ENCODE results near the gene TBCD. TPM values are rescaled to one million over a fixed set of nuclear protein-coding genes. Genes with fewer than 3 reads are reported as not detected.
A peak's percentile ranks its signal among the peaks of the same experiment; 100 is the strongest.
"Not testable (repeated sequence)": the region's sequence is repeated elsewhere in the genome, so short reads cannot be mapped to it uniquely, and the experiment has no call there.

Gene TBCD
- total RNA-seq, 3 donors from 2014 or later = 63.5 to 76.7 (median 66.1) TPM

DNA sequence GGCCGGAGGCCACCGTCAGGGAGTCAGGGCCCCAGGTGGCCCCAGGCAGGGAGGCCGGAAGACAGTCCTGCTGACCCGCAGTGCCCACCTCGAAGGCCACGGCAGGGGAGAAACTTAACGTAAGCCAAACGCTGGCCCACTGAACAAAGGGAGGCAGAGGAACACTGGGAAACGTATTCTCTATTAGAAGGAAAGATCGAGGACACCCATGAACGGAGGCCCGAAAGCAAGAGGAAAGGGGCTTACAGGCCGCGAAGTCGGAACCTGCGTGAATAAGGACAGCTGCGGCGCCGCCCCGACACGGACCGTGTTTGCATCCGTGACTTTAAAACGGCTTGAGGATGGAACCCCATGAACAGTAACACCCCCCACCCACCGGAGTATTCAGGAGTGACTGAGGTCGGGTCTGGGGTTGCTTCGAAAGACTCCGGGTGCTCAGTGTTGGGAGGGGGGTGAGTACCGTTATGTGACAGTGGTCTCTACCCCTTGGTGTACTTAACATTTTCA lies 225.2 kb downstream of the TBCD start:
- no peak for DNase-seq
- Mint-ChIP-seq H3K4me3 (no peak overlapping the region), H3K9me3 (no peaks in the 10 kb centered on the region), H3K36me3 (ENCODE audit: insufficient read depth) (peaks cover 4% of the 10 kb centered on the region), H3K4me1 (ENCODE audit: low read depth) (peaks cover 20% of the 10 kb centered on the region), H3K27me3 (ENCODE audit: low read depth) (no peaks in the 10 kb centered on the region)
- ATAC-seq = no peak

GRCh38 chr17:82977606-82978005 lies 225.7 kb downstream of the TBCD start:
- H3K9me3 Mint-ChIP-seq = no peaks in the 10 kb centered on the region
- peaks cover 4% of the 10 kb centered on the region for H3K36me3 Mint-ChIP-seq (ENCODE audit: insufficient read depth)
- DNase-seq (no peak), ATAC-seq (no peak)
- no peaks in the 10 kb centered on the region for H3K27me3 Mint-ChIP-seq (ENCODE audit: low read depth)
- H3K4me3 Mint-ChIP-seq = no peak overlapping the region
- H3K4me1 Mint-ChIP-seq (ENCODE audit: low read depth) = peaks cover 20% of the 10 kb centered on the region

GRCh38 chr17:82978765-82979349 lies 227.0 kb downstream of the TBCD start:
- peak; percentile 38 to 46 for ATAC-seq
- Mint-ChIP-seq H3K4me3 (peak overlapping the region; percentile 46), H3K36me3 (ENCODE audit: insufficient read depth) (peaks cover 7% of the 10 kb centered on the region)

GRCh38 chr17:82979718-82980117 lies 227.9 kb downstream of the TBCD start:
- no peak for DNase-seq
- Mint-ChIP-seq H3K27me3 (ENCODE audit: low read depth) (no peaks in the 10 kb centered on the region), H3K4me3 (no peak overlapping the region)

More at GRCh38 chr17:82978765-82979349, 227.0 kb downstream of the TBCD start:
- Mint-ChIP-seq H3K4me1 (ENCODE audit: low read depth) (peaks cover 20% of the 10 kb centered on the region), H3K9me3 (no peaks in the 10 kb centered on the region), H3K27me3 (ENCODE audit: low read depth) (no peaks in the 10 kb centered on the region)
- no peak for DNase-seq

DNA sequence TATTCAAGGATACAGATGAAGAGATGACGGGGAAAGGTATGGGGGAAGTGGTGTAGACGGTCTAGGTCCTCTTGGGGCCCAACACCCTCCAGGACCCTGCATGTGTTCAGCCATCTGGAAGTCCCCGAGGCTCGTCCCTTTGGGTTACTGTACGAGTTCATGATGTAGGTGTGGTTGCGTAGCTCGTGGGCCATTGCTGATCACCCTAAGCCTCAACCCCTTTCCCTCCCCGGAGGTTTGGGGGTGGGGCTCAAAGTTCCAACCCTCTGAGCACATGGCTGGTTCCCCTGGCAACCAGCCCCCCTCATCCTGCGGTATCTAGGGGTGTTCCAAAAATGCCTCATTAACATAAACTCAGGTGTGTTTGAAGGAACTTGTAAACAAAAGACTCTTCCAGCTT lies 228.8 kb downstream of the TBCD start:
- peaks cover 7% of the 10 kb centered on the region for H3K36me3 Mint-ChIP-seq (ENCODE audit: insufficient read depth)
- no peak for DNase-seq
- H3K9me3 Mint-ChIP-seq = no peaks in the 10 kb centered on the region
- no peak overlapping the region for H3K4me3 Mint-ChIP-seq
- no peak for ATAC-seq
- no peaks in the 10 kb centered on the region for H3K27me3 Mint-ChIP-seq (ENCODE audit: low read depth)
- H3K4me1 Mint-ChIP-seq (ENCODE audit: low read depth) = peaks cover 28% of the 10 kb centered on the region

More at GRCh38 chr17:82979718-82980117, 227.9 kb downstream of the TBCD start:
- H3K4me1 Mint-ChIP-seq (ENCODE audit: low read depth) = peaks cover 20% of the 10 kb centered on the region
- no peaks in the 10 kb centered on the region for H3K9me3 Mint-ChIP-seq
- H3K36me3 Mint-ChIP-seq (ENCODE audit: insufficient read depth) = peaks cover 7% of the 10 kb centered on the region
- ATAC-seq = no peak

DNA sequence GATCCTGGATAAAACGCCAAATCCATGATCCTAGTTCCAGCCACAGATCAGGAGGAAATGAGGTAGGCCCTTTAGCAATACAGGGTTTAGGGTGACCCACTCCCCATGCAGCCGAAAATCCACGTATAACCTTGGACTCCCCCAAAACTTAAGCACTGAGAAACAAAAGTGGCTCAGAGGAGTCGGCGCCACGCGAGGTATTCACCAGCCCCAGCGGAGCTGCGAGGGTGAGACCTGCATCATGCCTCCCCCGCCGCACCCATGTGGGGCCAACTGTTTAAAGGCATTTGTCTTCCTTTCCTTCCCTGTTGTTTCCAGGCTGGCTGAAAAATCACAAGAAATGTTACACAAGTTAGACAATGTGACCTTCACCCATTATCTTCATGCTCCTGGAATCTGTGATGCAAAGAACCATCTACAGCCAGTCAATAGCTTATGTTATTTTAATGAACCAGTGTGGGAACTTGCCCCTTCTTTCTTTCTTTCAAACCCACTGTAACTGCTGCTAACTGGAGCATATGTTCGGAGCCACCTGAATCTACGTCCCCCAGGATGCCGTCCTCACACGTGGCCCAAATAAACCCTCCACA lies 229.4 kb downstream of the TBCD start:
- ATAC-seq = no peak
- no peak for DNase-seq
- Mint-ChIP-seq H3K27me3 (ENCODE audit: low read depth) (no peaks in the 10 kb centered on the region), H3K4me1 (ENCODE audit: low read depth) (peaks cover 34% of the 10 kb centered on the region), H3K9me3 (no peaks in the 10 kb centered on the region), H3K36me3 (ENCODE audit: insufficient read depth) (peaks cover 7% of the 10 kb centered on the region), H3K4me3 (no peak overlapping the region)

GRCh38 chr17:82983510-82984248 lies 231.8 kb downstream of the TBCD start:
- ATAC-seq = no peak
- no peak for DNase-seq
- peaks cover 35% of the 10 kb centered on the region for H3K4me1 Mint-ChIP-seq (ENCODE audit: low read depth)
- no peaks in the 10 kb centered on the region for H3K27me3 Mint-ChIP-seq (ENCODE audit: low read depth)
- H3K4me3 Mint-ChIP-seq = no peak overlapping the region
- H3K36me3 Mint-ChIP-seq (ENCODE audit: insufficient read depth) = peaks cover 7% of the 10 kb centered on the region
- no peaks in the 10 kb centered on the region for H3K9me3 Mint-ChIP-seq

GRCh38 chr17:82984249-82984617 lies 232.4 kb downstream of the TBCD start:
- H3K9me3 Mint-ChIP-seq; H3K27me3 Mint-ChIP-seq (ENCODE audit: low read depth); ATAC-seq: not testable (repeated sequence)

DNA sequence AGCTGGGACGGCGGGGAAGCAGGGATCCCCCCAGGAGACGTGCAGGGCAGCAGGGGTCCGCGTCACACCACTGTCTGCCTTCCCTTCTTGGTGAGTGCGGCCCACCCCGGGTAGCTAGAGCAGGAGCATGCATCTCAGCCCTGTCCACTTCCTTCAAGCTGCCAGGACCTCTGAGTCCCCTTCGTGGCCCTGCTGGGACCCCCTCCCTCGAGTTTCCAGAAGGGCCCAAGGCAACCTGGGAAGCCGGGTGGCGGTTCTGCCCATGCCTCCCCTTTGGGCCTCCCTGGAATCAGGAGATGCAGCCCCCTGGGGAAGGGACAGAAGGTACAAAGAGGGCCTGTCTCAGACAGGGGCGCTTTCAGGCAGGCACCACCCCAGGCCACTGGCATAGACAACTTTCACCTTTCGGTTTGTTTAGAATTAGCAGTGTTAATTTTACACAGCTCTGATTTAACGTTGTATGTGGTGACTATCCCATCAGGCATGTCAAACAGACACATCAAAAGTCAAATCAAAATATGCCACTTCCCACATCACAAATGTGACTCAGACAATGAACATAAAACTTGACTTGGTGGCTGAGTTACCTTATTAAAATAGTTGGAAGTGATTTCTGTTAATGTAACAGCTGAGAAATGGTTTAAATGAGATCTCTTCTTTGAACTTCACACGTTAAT lies 233.0 kb downstream of the TBCD start:
- Mint-ChIP-seq H3K27me3 (ENCODE audit: low read depth) (no peaks in the 10 kb centered on the region), H3K4me3 (no peak overlapping the region), H3K36me3 (ENCODE audit: insufficient read depth) (peaks cover 8% of the 10 kb centered on the region), H3K4me1 (ENCODE audit: low read depth) (peaks cover 25% of the 10 kb centered on the region), H3K9me3 (no peaks in the 10 kb centered on the region)
- peak; percentile 42 to 49 for ATAC-seq
- DNase-seq = no peak

More at GRCh38 chr17:82984249-82984617, 232.4 kb downstream of the TBCD start:
- DNase-seq; H3K4me3 Mint-ChIP-seq; H3K36me3 Mint-ChIP-seq (ENCODE audit: insufficient read depth): not testable (repeated sequence)
- peaks cover 31% of the 10 kb centered on the region for H3K4me1 Mint-ChIP-seq (ENCODE audit: low read depth)

GRCh38 chr17:82985428-82985805 lies 233.6 kb downstream of the TBCD start:
- DNase-seq (no peak), ATAC-seq (no peak)
- H3K36me3 Mint-ChIP-seq (ENCODE audit: insufficient read depth) = peaks cover 11% of the 10 kb centered on the region
- no peaks in the 10 kb centered on the region for H3K27me3 Mint-ChIP-seq (ENCODE audit: low read depth)
- peak overlapping the region; percentile 56 for H3K4me3 Mint-ChIP-seq
- H3K4me1 Mint-ChIP-seq (ENCODE audit: low read depth) = peaks cover 25% of the 10 kb centered on the region
- no peaks in the 10 kb centered on the region for H3K9me3 Mint-ChIP-seq

DNA sequence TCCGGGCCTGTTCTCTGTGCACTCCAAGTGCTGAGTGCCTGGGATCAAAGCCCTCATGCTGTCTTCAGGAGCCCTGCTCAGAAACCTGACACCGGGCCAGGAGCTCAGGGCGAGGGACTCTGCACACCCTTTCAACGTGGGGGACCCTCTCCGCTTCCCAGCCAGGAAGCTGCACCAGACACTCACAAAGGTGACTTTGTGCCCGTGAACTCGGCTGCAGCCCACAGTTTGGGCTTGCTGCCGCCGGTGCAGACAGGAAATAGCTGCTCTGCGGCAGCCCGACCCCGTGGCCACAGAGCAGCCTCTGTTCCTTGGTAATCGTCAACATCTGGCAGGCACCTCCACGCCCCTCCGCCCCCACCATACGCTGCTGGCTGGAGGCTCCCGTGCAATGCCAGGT lies 234.1 kb downstream of the TBCD start:
- DNase-seq = peak; percentile 43
- Mint-ChIP-seq H3K9me3 (no peaks in the 10 kb centered on the region), H3K27me3 (ENCODE audit: low read depth) (no peaks in the 10 kb centered on the region), H3K4me3 (peak overlapping the region; percentile 56), H3K36me3 (ENCODE audit: insufficient read depth) (peaks cover 13% of the 10 kb centered on the region), H3K4me1 (ENCODE audit: low read depth) (peaks cover 25% of the 10 kb centered on the region)
- peak; percentile 86 to 90 for ATAC-seq

GRCh38 chr17:82989051-82989450 lies 237.2 kb downstream of the TBCD start:
- Mint-ChIP-seq H3K9me3 (peaks cover 19% of the 10 kb centered on the region), H3K4me1 (ENCODE audit: low read depth) (peaks cover 28% of the 10 kb centered on the region), H3K36me3 (ENCODE audit: insufficient read depth) (peaks cover 26% of the 10 kb centered on the region)
- not testable (repeated sequence) for H3K27me3 Mint-ChIP-seq (ENCODE audit: low read depth); DNase-seq; H3K4me3 Mint-ChIP-seq; ATAC-seq

GRCh38 chr17:82989881-82990280 lies 238.0 kb downstream of the TBCD start:
- peaks cover 26% of the 10 kb centered on the region for H3K9me3 Mint-ChIP-seq
- no peak for ATAC-seq
- H3K36me3 Mint-ChIP-seq (ENCODE audit: insufficient read depth) = peaks cover 30% of the 10 kb centered on the region
- H3K27me3 Mint-ChIP-seq (ENCODE audit: low read depth) = peaks cover 2% of the 10 kb centered on the region
- H3K4me3 Mint-ChIP-seq = no peak overlapping the region
- no peak for DNase-seq
- peaks cover 27% of the 10 kb centered on the region for H3K4me1 Mint-ChIP-seq (ENCODE audit: low read depth)

GRCh38 chr17:82993005-82993404 lies 241.1 kb downstream of the TBCD start:
- Mint-ChIP-seq H3K9me3 (peaks cover 26% of the 10 kb centered on the region), H3K4me3 (no peak overlapping the region), H3K27me3 (ENCODE audit: low read depth) (peaks cover 2% of the 10 kb centered on the region), H3K36me3 (ENCODE audit: insufficient read depth) (peaks cover 30% of the 10 kb centered on the region), H3K4me1 (ENCODE audit: low read depth) (peaks cover 5% of the 10 kb centered on the region)
- DNase-seq = no peak
- no peak for ATAC-seq

All from activated T-cell treated with anti-CD3 and anti-CD28 coated beads, Interleukin-2, amount 50 U/mL, for 4 hours (primary cell).